ENCODE measurements around the gene GAR1.

- TF ChIP-seq CTCF (IDR thresholded peaks at IDR 0.05) = no peak
- TF ChIP-seq POLR2A (IDR thresholded peaks at IDR 0.05) = no peak
These were observed 13.7 kb upstream of the GAR1 start, which contains the start of gene CFI for GRCh38 chr4:109801895-109802319.
